B cell (primary cell): ENCODE data around the gene PRPF40A. TPM values are rescaled to one million over a fixed set of nuclear protein-coding genes. Genes with fewer than 3 reads are reported as not detected.

ENCODE experiments used
- ATAC-seq: fragments of 200-7000 bp; cut with Tn5 transposase; one replicate; pipeline ENCODE4 v1.10.0; 2021; ENCODE audit warnings: low read depth, mild to moderate bottlenecking, moderate number of reproducible peaks, moderate library complexity
- CTCF ChIA-PET: fragments of 350-600 bp; sonication (Branson Sonifier 250); formaldehyde crosslinking; loops from one replicate; lab custom pipeline; 2021; ENCODE audit warnings: antibody characterized with exemption, inconsistent platforms; lab: Charles Lee
- POLR2A ChIA-PET: fragments of 350-600 bp; sonication (Branson Sonifier 250); formaldehyde crosslinking; loops from one replicate; lab custom pipeline; 2021; ENCODE audit warnings: antibody characterized with exemption; lab: Charles Lee
- DNase-seq: peaks from one replicate; pipeline ENCODE4 v3.0.0; 2013
- H2AFZ ChIP-seq: 2 replicates; pipeline ENCODE4 v1.6.1; 2012; ENCODE audit warnings: mild to moderate bottlenecking, low read depth, low read length; ENCODE audit not compliant: insufficient read depth, poor library complexity, severe bottlenecking
- H3K27ac ChIP-seq, 2 donors: 1 replicate in 1 of 2; 2 replicates in 1 of 2; pipeline ENCODE4 v1.5.1; 2012 to 2013; ENCODE audit warnings: low read length in 2 of 2, mild to moderate bottlenecking in 2 of 2, moderate library complexity in 1 of 2
- H3K27me3 ChIP-seq, 4 experiments: fragments of 200-600 bp in 1 of 4; sonication (generic) in 1 of 4; replicated peaks in 1 of 4; 1 replicate in 2 of 4; 2 replicates in 2 of 4; pipeline versions ENCODE4 v1.6.1 to v1.7.0; 2013 to 2016; ENCODE audit warnings: low read length in 3 of 4, mild to moderate bottlenecking in 2 of 4, mixed read lengths in 1 of 4, moderate library complexity in 1 of 4; ENCODE audit not compliant: insufficient read depth in 4 of 4, control insufficient read depth in 3 of 4; ENCODE audit errors: control extremely low read depth in 1 of 4
- H3K36me3 ChIP-seq, 2 experiments: replicated peaks in 1 of 2; 1 replicate in 1 of 2; 2 replicates in 1 of 2; pipeline versions ENCODE4 v1.6.1 to v1.7.1; 2013; ENCODE audit warnings: low read length in 1 of 2; ENCODE audit not compliant: insufficient read depth in 2 of 2, control insufficient read depth in 1 of 2; ENCODE audit errors: control extremely low read depth in 1 of 2, extremely low read depth in 1 of 2
- H3K4me1 ChIP-seq, 2 donors: fragments of 200-600 bp in 1 of 2; sonication (generic) in 1 of 2; 1 replicate in 1 of 2; 2 replicates in 1 of 2; pipeline versions ENCODE4 v1.5.1 to v1.6.1; 2013 to 2017; ENCODE audit warnings: low read length in 2 of 2; ENCODE audit not compliant: control insufficient read depth in 2 of 2, insufficient read depth in 2 of 2
- H3K4me2 ChIP-seq: replicated peaks from 2 replicates; pipeline ENCODE3; 2012; ENCODE audit warnings: mild to moderate bottlenecking, low read depth, low read length; ENCODE audit not compliant: poor library complexity, severe bottlenecking
- H3K4me3 ChIP-seq, 5 experiments: fragments of 200-600 bp in 1 of 5; sonication (generic) in 1 of 5; 1 replicate in 3 of 5; 2 replicates in 2 of 5; pipeline versions ENCODE4 v1.5.1 to v1.7.0; 2011 to 2016; ENCODE audit warnings: low read length in 4 of 5, mild to moderate bottlenecking in 4 of 5, low read depth in 2 of 5, control low read depth in 1 of 5, moderate library complexity in 1 of 5; ENCODE audit not compliant: insufficient read depth in 1 of 5; ENCODE audit errors: control extremely low read depth in 1 of 5, extremely low read depth in 1 of 5
- H3K79me2 ChIP-seq: fragments of 200-600 bp; sonication (generic); one replicate; pipeline ENCODE4 v1.6.0; 2016; ENCODE audit warnings: low read length; ENCODE audit not compliant: control insufficient read depth, insufficient read depth
- H3K9ac ChIP-seq: fragments of 200-600 bp; sonication (generic); 2 replicates; pipeline ENCODE4 v1.6.1; 2017; ENCODE audit warnings: mild to moderate bottlenecking, low read length, moderate library complexity
- H3K9me3 ChIP-seq, 3 donors: one replicate each; pipeline versions ENCODE4 v1.6.1 to v1.7.1; 2013; ENCODE audit warnings: low read length in 2 of 3; ENCODE audit not compliant: control insufficient read depth in 2 of 3, insufficient read depth in 1 of 3; ENCODE audit errors: control extremely low read depth in 1 of 3
- H4K20me1 ChIP-seq: 2 replicates; pipeline ENCODE4 v1.6.0; 2012; ENCODE audit warnings: mild to moderate bottlenecking, low read length; ENCODE audit not compliant: insufficient read depth, control insufficient read depth, poor library complexity, severe bottlenecking
- H3K27ac Mint-ChIP-seq: one replicate; pipeline ENCODE4 v1.8.0; 2021; ENCODE audit warnings: mixed read lengths
- H3K27me3 Mint-ChIP-seq: one replicate; pipeline ENCODE4 v1.8.0; 2021; ENCODE audit warnings: mixed read lengths
- H3K4me1 Mint-ChIP-seq: one replicate; pipeline ENCODE4 v1.8.0; 2021; ENCODE audit warnings: mixed read lengths
- H3K4me3 Mint-ChIP-seq: one replicate; pipeline ENCODE4 v1.8.0; 2021; ENCODE audit warnings: mixed read lengths
- H3K9me3 Mint-ChIP-seq: one replicate; pipeline ENCODE4 v1.8.0; 2022; ENCODE audit warnings: mixed read lengths; ENCODE audit not compliant: insufficient read depth
- EZH2 ChIP-seq: IDR thresholded peaks from 2 replicates; pipeline ENCODE4 v1.6.1; 2012; ENCODE audit warnings: borderline replicate concordance, low read depth, mild to moderate bottlenecking, moderate library complexity, low read length; ENCODE audit not compliant: insufficient read depth, poor library complexity, severe bottlenecking
- WGBS: methylation state at CpG from one replicate; pipeline ENCODE4 v1.1.5; 2013; ENCODE audit warnings: missing lambda C conversion rate; ENCODE audit not compliant: insufficient coverage; 5-methylcytosine and 5-hydroxymethylcytosine counted together
- intact Hi-C: fragments of 100-400 bp; cut with micrococcal nuclease; formaldehyde crosslinking; loops from one replicate; pipeline ENCODE4 v1.10.0; 2022
- polyA minus RNA-seq: library from RNA; depleted of rRNA, polyadenylated mRNA; stranded (reverse); fragments of >200 nt; gene quantifications from 2 replicates; pipeline ENCODE4 v1.2.3, GENCODE V29; 2012
- polyA plus RNA-seq: library from polyadenylated mRNA; depleted of rRNA; stranded (reverse); fragments of >200 nt; gene quantifications from 2 replicates; pipeline ENCODE4 v1.2.3, GENCODE V29; 2012
- total RNA-seq, 2 donors: library from RNA; stranded (reverse); fragments of 120-200 nt in 1 of 2; gene quantifications; 1 replicate in 1 of 2; 2 replicates in 1 of 2; pipeline versions ENCODE4 v1.2.3 to v1.2.4, GENCODE V29; 2013 to 2022
- TF ChIP-seq, protein P1 (sequence below): fragments of 200-600 bp; IDR thresholded peaks from one replicate; pipeline ENCODE4 v1.8.0; 2022; ENCODE audit warnings: antibody characterized with exemption, mild to moderate bottlenecking

Gene PRPF40A
- 115 and 121 TPM in 2 replicates for total RNA-seq
- total RNA-seq (2013) = 119 TPM
- 40.4 and 52.9 TPM in 2 replicates for polyA plus RNA-seq
- 72.1 and 116 TPM in 2 replicates for polyA minus RNA-seq

DNA sequence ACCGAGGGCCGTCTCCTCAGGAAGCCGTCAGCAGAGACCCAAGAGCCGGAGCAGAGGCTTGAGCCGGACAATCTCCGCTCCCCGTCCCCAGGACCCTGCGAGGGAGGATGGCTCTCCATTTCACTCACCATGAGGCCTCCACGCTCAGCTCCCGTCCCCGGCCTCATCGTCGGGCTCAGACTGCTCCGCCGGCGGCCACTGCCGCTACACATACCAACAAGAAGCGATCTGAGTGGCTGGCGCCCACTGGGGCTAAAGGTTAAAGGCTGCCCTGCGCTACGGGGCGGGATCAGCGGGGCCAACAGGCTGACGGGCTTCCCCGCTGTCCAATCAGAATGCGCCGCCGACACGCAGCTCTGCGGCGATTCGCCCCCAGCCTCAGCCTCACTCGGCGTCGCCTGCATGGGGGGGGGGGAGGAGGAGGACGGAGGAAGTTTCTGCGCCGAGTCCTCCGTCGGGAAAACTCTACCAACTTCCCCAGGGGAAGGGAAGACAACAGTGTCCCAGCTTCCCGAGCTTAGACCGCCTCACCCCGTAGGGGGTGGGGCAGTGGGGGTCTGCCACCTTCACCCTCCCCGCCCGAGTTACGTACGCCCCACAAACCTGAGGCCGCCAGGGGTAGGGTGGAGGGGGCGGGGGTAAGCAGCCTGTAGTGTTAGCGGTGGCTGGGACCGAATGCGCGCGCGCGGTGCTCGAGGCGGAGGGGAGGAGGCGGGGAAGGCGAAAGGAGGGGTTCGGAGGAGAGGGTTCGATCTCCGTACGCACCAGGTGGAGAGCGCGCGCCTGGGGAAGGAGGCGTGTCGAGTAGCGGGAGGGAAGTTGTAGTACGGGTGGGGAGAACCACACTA lies at the start of gene PRPF40A:
Gene PRPF40A, minus strand, starts transcription at position 234 of the 848 bp plus-strand sequence. Its CDS starts 22 bp downstream, at position 212.
- ChIA-PET CTCF (interaction anchor here (1.1 to 1.3 kb wide), 3 partner anchors 14 to 541 kb away, joined by 3 to 5 read pairs (median 3); partner anchors contain the start of gene STAM2), POLR2A (interaction anchor here (0.6 to 2.3 kb wide), 10 partner anchors 10 to 1456 kb away, joined by 3 to 12 read pairs (median 4); partner anchors contain the start of genes ARL5A, RBM43, RIF1 and STAM2)
- WGBS = under 1% methylated on average over 48 of the region's 71 CpGs
- peak; percentile 74 for ATAC-seq
- peaks cover 75% of the 10 kb centered on the region for H3K79me2 ChIP-seq
- H3K4me3 ChIP-seq = peak within 1 kb of the TSS; percentile 72 to 97 (median 93)
- H4K20me1 ChIP-seq = peaks cover 49% of the 10 kb centered on the region
- Mint-ChIP-seq H3K9me3 (no peaks in the 10 kb centered on the region), H3K27ac (peak within 1 kb of the TSS; percentile 95), H3K4me3 (peak within 1 kb of the TSS; percentile 94), H3K4me1 (peaks cover 46% of the 10 kb centered on the region), H3K27me3 (no peaks in the 10 kb centered on the region)
- peak within 1 kb of the TSS; percentile 88 for H3K9ac ChIP-seq
- H3K4me1 ChIP-seq = peaks cover 26 to 30% of the 10 kb centered on the region in 2 donors
- no peaks in the 10 kb centered on the region for H3K9me3 ChIP-seq
- peaks cover 3 to 28% of the 10 kb centered on the region in 2 experiments for H3K36me3 ChIP-seq
- H2AFZ ChIP-seq = peak within 1 kb of the TSS; percentile 94
- H3K27me3 ChIP-seq = no peaks in the 10 kb centered on the region
- TF ChIP-seq EZH2 = no peak
- TF ChIP-seq, protein P1, sequence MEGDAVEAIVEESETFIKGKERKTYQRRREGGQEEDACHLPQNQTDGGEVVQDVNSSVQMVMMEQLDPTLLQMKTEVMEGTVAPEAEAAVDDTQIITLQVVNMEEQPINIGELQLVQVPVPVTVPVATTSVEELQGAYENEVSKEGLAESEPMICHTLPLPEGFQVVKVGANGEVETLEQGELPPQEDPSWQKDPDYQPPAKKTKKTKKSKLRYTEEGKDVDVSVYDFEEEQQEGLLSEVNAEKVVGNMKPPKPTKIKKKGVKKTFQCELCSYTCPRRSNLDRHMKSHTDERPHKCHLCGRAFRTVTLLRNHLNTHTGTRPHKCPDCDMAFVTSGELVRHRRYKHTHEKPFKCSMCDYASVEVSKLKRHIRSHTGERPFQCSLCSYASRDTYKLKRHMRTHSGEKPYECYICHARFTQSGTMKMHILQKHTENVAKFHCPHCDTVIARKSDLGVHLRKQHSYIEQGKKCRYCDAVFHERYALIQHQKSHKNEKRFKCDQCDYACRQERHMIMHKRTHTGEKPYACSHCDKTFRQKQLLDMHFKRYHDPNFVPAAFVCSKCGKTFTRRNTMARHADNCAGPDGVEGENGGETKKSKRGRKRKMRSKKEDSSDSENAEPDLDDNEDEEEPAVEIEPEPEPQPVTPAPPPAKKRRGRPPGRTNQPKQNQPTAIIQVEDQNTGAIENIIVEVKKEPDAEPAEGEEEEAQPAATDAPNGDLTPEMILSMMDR = no peak
- peak within 1 kb of the TSS; percentile 94 to 96 for H3K27ac ChIP-seq
- peak; percentile 99 for DNase-seq
- peak within 1 kb of the TSS; percentile 78 for H3K4me2 ChIP-seq
- intact Hi-C loops = loop anchor here (1.0 to 10.0 kb wide), 8 partner anchors 23 to 1456 kb away; partner anchors contain the start of genes ARL5A, FMNL2, RBM43 and STAM2

DNA sequence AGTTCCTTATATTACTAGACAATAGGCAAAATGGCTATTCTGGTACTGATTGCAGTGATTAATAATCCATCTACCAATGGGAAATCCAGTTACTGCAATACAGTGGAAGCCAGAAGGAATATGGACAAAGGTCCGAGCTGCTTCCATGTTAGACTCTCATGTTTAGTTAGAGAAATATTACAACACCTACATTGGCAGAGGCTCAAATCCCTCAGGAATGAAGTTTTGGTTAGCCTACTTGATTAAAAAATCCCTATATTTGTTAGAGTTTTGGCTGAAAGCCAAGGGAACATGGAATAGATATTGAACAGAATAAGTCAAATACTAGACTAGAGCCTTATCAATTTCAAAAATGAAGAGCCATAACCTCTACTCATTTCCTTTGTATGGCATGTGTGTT lies 49.7 kb upstream of the PRPF40A start:
- H3K4me3 Mint-ChIP-seq = no peak overlapping the region
- H3K27me3 ChIP-seq = no peaks in the 10 kb centered on the region
- H3K9me3 Mint-ChIP-seq = no peaks in the 10 kb centered on the region
- H4K20me1 ChIP-seq = no peaks in the 10 kb centered on the region
- H3K27ac ChIP-seq = no peak overlapping the region
- no peaks in the 10 kb centered on the region for H3K4me1 Mint-ChIP-seq
- H3K27me3 Mint-ChIP-seq = no peaks in the 10 kb centered on the region
- CTCF ChIA-PET = no interaction called here
- H2AFZ ChIP-seq = no peak overlapping the region
- no peak overlapping the region for H3K4me2 ChIP-seq
- TF ChIP-seq EZH2 = no peak
- TF ChIP-seq, protein P1 = no peak
- H3K9me3 ChIP-seq = no peaks in the 10 kb centered on the region
- no peaks in the 10 kb centered on the region for H3K79me2 ChIP-seq
- DNase-seq (no peak), ATAC-seq (no peak)
- H3K36me3 ChIP-seq = peaks cover 0 to 4% of the 10 kb centered on the region in 2 experiments
- WGBS = no CpG with 5 or more reads among the region's 1 CpG
- H3K4me1 ChIP-seq = no peaks in the 10 kb centered on the region
- no peak overlapping the region for H3K27ac Mint-ChIP-seq
- POLR2A ChIA-PET = no interaction called here
- no peak overlapping the region for H3K9ac ChIP-seq
- H3K4me3 ChIP-seq = no peak overlapping the region
- intact Hi-C loops = no loop called here
